ENCODE measurements around the gene RAE1. TPM values are rescaled to one million over a fixed set of nuclear protein-coding genes. Genes with fewer than 3 reads are reported as not detected.
A peak's percentile ranks its signal among the peaks of the same experiment; 100 is the strongest.

The RAE1 gene
- total RNA-seq, 2 experiments from 2014 or later, result 42.7 to 48.9 TPM

- Mint-ChIP-seq H3K27ac (peak overlapping the region; percentile 51), H3K27me3 (no peaks in the 10 kb centered on the region), H3K9me3 (ENCODE audit: low read depth) (no peaks in the 10 kb centered on the region), H3K4me3 (no peak overlapping the region), H3K4me1 (peaks cover 28% of the 10 kb centered on the region), H3K36me3 (ENCODE audit: low read depth) (peaks cover 74% of the 10 kb centered on the region)
- ATAC-seq (no peak), DNase-seq (no peak)
- ChIA-PET CTCF (interaction anchor here (1.4 kb wide), 1 partner anchor 7 kb away, joined by 3 read pairs; no protein-coding TSS in a partner anchor), POLR2A (no interaction called here)
- intact Hi-C loops (cut with DNase I, micrococcal nuclease), result no loop called here
Observed at GRCh38 chr20:57374343-57374930, 23.4 kb downstream of the RAE1 start.

- POLR2A ChIA-PET, result interaction anchor here (0.6 kb wide), 1 partner anchor 15 kb away, joined by 3 read pairs; no protein-coding TSS in a partner anchor
Observed at GRCh38 chr20:57374931-57375651, 24.0 kb downstream of the RAE1 start.

GRCh38 chr20:57375652-57376230, 24.7 kb downstream of the RAE1 start:
- ChIA-PET CTCF (interaction anchor here (0.6 to 1.9 kb wide), 3 partner anchors 13 to 219 kb away, joined by 3 to 8 read pairs (median 3); no protein-coding TSS in a partner anchor), POLR2A (interaction anchor here (0.6 kb wide), 1 partner anchor 14 kb away, joined by 3 read pairs; no protein-coding TSS in a partner anchor)
- Mint-ChIP-seq H3K4me1 (peaks cover 30% of the 10 kb centered on the region), H3K36me3 (ENCODE audit: low read depth) (peaks cover 66% of the 10 kb centered on the region), H3K9me3 (ENCODE audit: low read depth) (no peaks in the 10 kb centered on the region), H3K27me3 (no peaks in the 10 kb centered on the region), H3K4me3 (no peak overlapping the region), H3K27ac (no peak overlapping the region)
- no peak for DNase-seq
- no peak for ATAC-seq
- intact Hi-C loops (cut with DNase I, micrococcal nuclease), result no loop called here

More at GRCh38 chr20:57374931-57375651, 24.0 kb downstream of the RAE1 start:
- no peak for DNase-seq
- Mint-ChIP-seq H3K9me3 (ENCODE audit: low read depth) (no peaks in the 10 kb centered on the region), H3K4me1 (peaks cover 30% of the 10 kb centered on the region), H3K27ac (no peak overlapping the region), H3K4me3 (no peak overlapping the region), H3K27me3 (no peaks in the 10 kb centered on the region), H3K36me3 (ENCODE audit: low read depth) (peaks cover 72% of the 10 kb centered on the region)
- no peak for ATAC-seq
- intact Hi-C loops (cut with DNase I, micrococcal nuclease), result no loop called here
- CTCF ChIA-PET, result interaction anchor here (1.9 kb wide), 1 partner anchor 12 kb away, joined by 8 read pairs; no protein-coding TSS in a partner anchor

- DNase-seq (no peak), ATAC-seq (no peak)
- Mint-ChIP-seq H3K27me3 (no peaks in the 10 kb centered on the region), H3K36me3 (ENCODE audit: low read depth) (peaks cover 55% of the 10 kb centered on the region), H3K4me3 (no peak overlapping the region), H3K9me3 (ENCODE audit: low read depth) (no peaks in the 10 kb centered on the region), H3K4me1 (peaks cover 35% of the 10 kb centered on the region), H3K27ac (peak overlapping the region; percentile 73)
- CTCF ChIA-PET, result no interaction called here
- intact Hi-C loops (cut with DNase I, micrococcal nuclease), result no loop called here
- POLR2A ChIA-PET, result no interaction called here
Observed at GRCh38 chr20:57377350-57377749, 26.3 kb downstream of the RAE1 start.

- Mint-ChIP-seq H3K27me3 (no peaks in the 10 kb centered on the region), H3K36me3 (ENCODE audit: low read depth) (peaks cover 51% of the 10 kb centered on the region), H3K4me1 (peaks cover 39% of the 10 kb centered on the region), H3K9me3 (ENCODE audit: low read depth) (no peaks in the 10 kb centered on the region), H3K27ac (peak overlapping the region; percentile 73), H3K4me3 (no peak overlapping the region)
- CTCF ChIA-PET, result interaction anchor here (3.1 kb wide), 1 partner anchor 11 kb away, joined by 23 read pairs; no protein-coding TSS in a partner anchor
- POLR2A ChIA-PET, result interaction anchor here (1.0 kb wide), 1 partner anchor 14 kb away, joined by 3 read pairs; no protein-coding TSS in a partner anchor
- intact Hi-C loops (cut with DNase I, micrococcal nuclease), result no loop called here
- ATAC-seq (no peak), DNase-seq (no peak)
Observed at GRCh38 chr20:57378107-57378506, 27.1 kb downstream of the RAE1 start.

- Mint-ChIP-seq H3K9me3 (ENCODE audit: low read depth) (no peaks in the 10 kb centered on the region), H3K36me3 (ENCODE audit: low read depth) (peaks cover 45% of the 10 kb centered on the region), H3K4me3 (no peak overlapping the region), H3K27ac (peak overlapping the region; percentile 67), H3K27me3 (no peaks in the 10 kb centered on the region), H3K4me1 (peaks cover 32% of the 10 kb centered on the region)
- intact Hi-C loops (cut with DNase I, micrococcal nuclease), result no loop called here
- POLR2A ChIA-PET, result interaction anchor here (1.0 to 1.3 kb wide), 2 partner anchors 14 to 19 kb away, joined by 3 to 6 read pairs; no protein-coding TSS in a partner anchor
- CTCF ChIA-PET, result interaction anchor here (0.6 to 3.7 kb wide), 11 partner anchors 8 to 152 kb away, joined by 3 to 23 read pairs (median 4); no protein-coding TSS in a partner anchor
- ATAC-seq (no peak), DNase-seq (no peak)
Observed at GRCh38 chr20:57378646-57379262, 27.7 kb downstream of the RAE1 start.

- peak overlapping the region; percentile 67 for H3K27ac Mint-ChIP-seq
- ATAC-seq, result peak; percentile 27
Observed at GRCh38 chr20:57379263-57379647, 28.2 kb downstream of the RAE1 start.

GRCh38 chr20:57380081-57380750, 29.2 kb downstream of the RAE1 start:
- ChIA-PET POLR2A (interaction anchor here (0.6 to 1.3 kb wide), 2 partner anchors 18 to 318 kb away, joined by 3 to 6 read pairs; no protein-coding TSS in a partner anchor), CTCF (interaction anchor here (0.6 to 3.7 kb wide), 12 partner anchors 9 to 1025 kb away, joined by 3 to 23 read pairs (median 3); no protein-coding TSS in a partner anchor)
- Mint-ChIP-seq H3K27ac (no peak overlapping the region), H3K4me3 (no peak overlapping the region), H3K27me3 (no peaks in the 10 kb centered on the region), H3K4me1 (peaks cover 21% of the 10 kb centered on the region), H3K9me3 (ENCODE audit: low read depth) (no peaks in the 10 kb centered on the region), H3K36me3 (ENCODE audit: low read depth) (peaks cover 34% of the 10 kb centered on the region)
- intact Hi-C loops (cut with DNase I, micrococcal nuclease), result loop anchor here in 1 of 2 experiments (2.0 kb wide), 1 partner anchor 215 kb away; no protein-coding TSS in a partner anchor
- ATAC-seq, result no peak
- no peak for DNase-seq

More at GRCh38 chr20:57379263-57379647, 28.2 kb downstream of the RAE1 start:
- POLR2A ChIA-PET, result interaction anchor here (0.7 to 1.3 kb wide), 3 partner anchors 13 to 114 kb away, joined by 3 to 6 read pairs (median 3); no protein-coding TSS in a partner anchor
- Mint-ChIP-seq H3K27me3 (no peaks in the 10 kb centered on the region), H3K36me3 (ENCODE audit: low read depth) (peaks cover 42% of the 10 kb centered on the region), H3K9me3 (ENCODE audit: low read depth) (no peaks in the 10 kb centered on the region), H3K4me3 (no peak overlapping the region), H3K4me1 (peaks cover 27% of the 10 kb centered on the region)
- intact Hi-C loops (cut with DNase I, micrococcal nuclease), result no loop called here
- CTCF ChIA-PET, result interaction anchor here (0.6 to 3.7 kb wide), 14 partner anchors 8 to 1025 kb away, joined by 3 to 23 read pairs (median 4); no protein-coding TSS in a partner anchor
- DNase-seq, result no peak

GRCh38 chr20:57381596-57382503, 30.8 kb downstream of the RAE1 start:
- H3K9me3 Mint-ChIP-seq (ENCODE audit: low read depth), result no peaks in the 10 kb centered on the region
- ATAC-seq (peak; percentile 79), DNase-seq (peak; percentile 91)
- intact Hi-C loops (cut with DNase I, micrococcal nuclease), result loop anchor here (1.0 to 2.0 kb wide), 3 partner anchors 113 to 213 kb away; no protein-coding TSS in a partner anchor
- H3K36me3 Mint-ChIP-seq (ENCODE audit: low read depth), result peaks cover 22% of the 10 kb centered on the region
- peak overlapping the region; percentile 7 for H3K27ac Mint-ChIP-seq
- ChIA-PET CTCF (interaction anchor here (0.6 to 3.7 kb wide), 23 partner anchors 8 to 1917 kb away, joined by 3 to 21 read pairs (median 5); partner anchors contain the start of gene RBM38), POLR2A (no interaction called here)
- peaks cover 21% of the 10 kb centered on the region for H3K4me1 Mint-ChIP-seq
- no peak overlapping the region for H3K4me3 Mint-ChIP-seq
- H3K27me3 Mint-ChIP-seq, result no peaks in the 10 kb centered on the region

Measured in activated CD4-positive, alpha-beta T cell treated with anti-CD3 and anti-CD28 coated beads for 36 hours (primary cell).